DOHH2 (cell line): Measurements from ENCODE around the gene DPP3.

Experiments
- H3F3A ChIP-seq: fragments of 200-600 bp; sonication (generic), shearing (Covaris generic); 2 replicates; pipeline ENCODE4 v1.6.0; 2016; ENCODE audit warnings: antibody characterized with exemption, mild to moderate bottlenecking; ENCODE audit not compliant: control insufficient read depth, insufficient read depth
- H3K27ac ChIP-seq: fragments of 200-600 bp; sonication (generic); 2 replicates; pipeline ENCODE4 v1.5.1; 2014; ENCODE audit warnings: low read depth, mild to moderate bottlenecking, low read length, moderate library complexity
- H3K27me3 ChIP-seq: fragments of 200-600 bp; sonication (generic); 2 replicates; pipeline ENCODE4 v1.6.1; 2014; ENCODE audit warnings: mild to moderate bottlenecking, low read length, mixed read lengths; ENCODE audit not compliant: control insufficient read depth
- H3K36me3 ChIP-seq: fragments of 200-600 bp; sonication (generic); 2 replicates; pipeline ENCODE4 v1.6.1; 2014; ENCODE audit warnings: mild to moderate bottlenecking, low read length, moderate library complexity, mixed read lengths; ENCODE audit not compliant: control insufficient read depth
- H3K4me1 ChIP-seq: fragments of 200-600 bp; sonication (generic); 2 replicates; pipeline ENCODE4 v1.6.1; 2014; ENCODE audit warnings: mild to moderate bottlenecking, low read length, mixed read lengths; ENCODE audit not compliant: control insufficient read depth
- H3K4me2 ChIP-seq: fragments of 200-600 bp; sonication (generic); 2 replicates; pipeline ENCODE4 v1.6.0; 2014; ENCODE audit warnings: mild to moderate bottlenecking, low read length, moderate library complexity
- H3K4me3 ChIP-seq: fragments of 200-600 bp; sonication (generic); 2 replicates; pipeline ENCODE4 v1.5.1; 2014; ENCODE audit warnings: mild to moderate bottlenecking, low read length, mixed read lengths
- H3K79me2 ChIP-seq: fragments of 200-600 bp; sonication (generic); 2 replicates; pipeline ENCODE4 v1.6.1; 2014; ENCODE audit warnings: mild to moderate bottlenecking, low read length, mixed read lengths; ENCODE audit not compliant: control insufficient read depth
- H3K9me2 ChIP-seq: fragments of 200-600 bp; sonication (generic); replicated peaks from 2 replicates; pipeline ENCODE4 v1.6.1; 2014; ENCODE audit warnings: mild to moderate bottlenecking, low read length, mixed read lengths; ENCODE audit not compliant: control insufficient read depth
- H3K9me3 ChIP-seq: fragments of 200-600 bp; sonication (generic); 2 replicates; pipeline ENCODE4 v1.6.1; 2014; ENCODE audit warnings: antibody characterized with exemption, low read length, mixed read lengths; ENCODE audit not compliant: control insufficient read depth, insufficient read depth
- H4K20me1 ChIP-seq: fragments of 200-600 bp; sonication (generic); 2 replicates; pipeline ENCODE4 v1.6.0; 2014; ENCODE audit warnings: low read depth, mild to moderate bottlenecking, antibody characterized with exemption, low read length, moderate library complexity; ENCODE audit not compliant: control insufficient read depth, insufficient read depth
- CTCF ChIP-seq: fragments of 200-600 bp; sonication (generic); IDR thresholded peaks from one replicate; pipeline ENCODE4 v1.5.1; 2014; ENCODE audit warnings: antibody characterized with exemption, mild to moderate bottlenecking, low read depth, low read length; ENCODE audit not compliant: poor library complexity, severe bottlenecking
- EZH2phosphoT487 ChIP-seq: fragments of 200-600 bp; sonication (generic); IDR thresholded peaks from 2 replicates; pipeline ENCODE4 v1.6.1; 2017; ENCODE audit warnings: borderline replicate concordance, mild to moderate bottlenecking, antibody characterized with exemption, low read length, moderate library complexity, mixed read lengths

DPP3 gene

GRCh38 chr11:66556086-66556485 lies 75.9 kb downstream of the DPP3 start:
- Histone ChIP-seq H3K27me3 (0 out of 2 replicates have a peak, but pooled peaks cover 3% of the 10 kb centered on the region), H3K4me1 (no peaks in the 10 kb centered on the region), H3K9me2 (no peaks in the 10 kb centered on the region), H3K4me3 (no peak overlapping the region), H3K27ac (no peak overlapping the region), H3K36me3 (no peaks in the 10 kb centered on the region), H3F3A (no peaks in the 10 kb centered on the region), H3K4me2 (no peak overlapping the region), H3K79me2 (no peaks in the 10 kb centered on the region), H4K20me1 (no peaks in the 10 kb centered on the region), H3K9me3 (no peaks in the 10 kb centered on the region)
- TF ChIP-seq CTCF, result no peak
- TF ChIP-seq EZH2phosphoT487, result no peak

- Histone ChIP-seq H3K9me3 (no peaks in the 10 kb centered on the region), H3K79me2 (no peaks in the 10 kb centered on the region), H3K36me3 (no peaks in the 10 kb centered on the region), H3K27ac (no peak overlapping the region), H3K27me3 (0 out of 2 replicates have a peak, but pooled peaks cover 3% of the 10 kb centered on the region), H4K20me1 (no peaks in the 10 kb centered on the region), H3K4me3 (no peak overlapping the region), H3F3A (no peaks in the 10 kb centered on the region), H3K4me1 (no peaks in the 10 kb centered on the region), H3K9me2 (no peaks in the 10 kb centered on the region), H3K4me2 (no peak overlapping the region)
- no peak for TF ChIP-seq EZH2phosphoT487
- no peak for TF ChIP-seq CTCF
Measured at GRCh38 chr11:66557733-66558326, 77.6 kb downstream of the DPP3 start.
